Measurements from ENCODE around the gene PEBP1. TPM values are rescaled to one million over a fixed set of nuclear protein-coding genes. Genes with fewer than 3 reads are reported as not detected.

The PEBP1 gene
- total and polyA plus RNA-seq, 2 experiments from 2014 or later = 598 to 685 TPM

DNA sequence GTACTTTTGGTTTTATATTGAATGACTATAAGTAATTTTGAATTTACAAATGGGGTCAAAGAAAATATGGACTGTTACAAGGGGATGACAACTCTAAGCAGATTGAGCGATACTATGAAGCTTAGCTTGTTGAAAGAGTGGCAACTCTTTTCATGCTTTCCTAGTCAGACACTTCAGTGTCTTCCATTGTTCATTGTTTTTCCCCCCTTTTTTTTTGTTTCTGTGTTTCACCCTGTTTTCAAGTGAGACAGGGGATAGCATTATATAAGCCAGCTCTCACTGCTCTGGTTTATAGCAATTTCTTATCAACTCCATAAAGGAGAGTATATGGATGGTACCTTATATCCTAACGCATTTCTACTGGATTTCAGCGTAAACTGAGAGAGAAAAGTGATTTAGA, 24.6 kb downstream of the PEBP1 start:
- H4K20me1 ChIP-seq (ENCODE audit: insufficient read depth, poor library complexity, severe bottlenecking) = no peaks in the 10 kb centered on the region
- H3K9me3 ChIP-seq (ENCODE audit: low read depth) = no peaks in the 10 kb centered on the region
- H3K4me3 ChIP-seq = no peak overlapping the region
- H3K27ac ChIP-seq = no peak overlapping the region
- H3K79me2 ChIP-seq = no peaks in the 10 kb centered on the region
- no peaks in the 10 kb centered on the region for H3K27me3 ChIP-seq
- no peak overlapping the region for H2AFZ ChIP-seq
- 98% methylated on average over 3 of the region's 3 CpGs for WGBS (ENCODE audit: low lambda C conversion rate, missing lambda C conversion rate)
- no peaks in the 10 kb centered on the region for H3K4me1 ChIP-seq (ENCODE audit: insufficient read depth)
- H3K4me2 ChIP-seq = no peak overlapping the region
- H3K9me2 ChIP-seq (replicated peaks; ENCODE audit: insufficient read depth) = no peaks in the 10 kb centered on the region
- H3K36me3 ChIP-seq (replicated peaks; ENCODE audit: insufficient read depth, low read depth) = no peaks in the 10 kb centered on the region
- no peak for TF ChIP-seq EZH2 (IDR thresholded peaks at IDR 0.05; ENCODE audit: borderline replicate concordance)
- TF ChIP-seq, protein P1, sequence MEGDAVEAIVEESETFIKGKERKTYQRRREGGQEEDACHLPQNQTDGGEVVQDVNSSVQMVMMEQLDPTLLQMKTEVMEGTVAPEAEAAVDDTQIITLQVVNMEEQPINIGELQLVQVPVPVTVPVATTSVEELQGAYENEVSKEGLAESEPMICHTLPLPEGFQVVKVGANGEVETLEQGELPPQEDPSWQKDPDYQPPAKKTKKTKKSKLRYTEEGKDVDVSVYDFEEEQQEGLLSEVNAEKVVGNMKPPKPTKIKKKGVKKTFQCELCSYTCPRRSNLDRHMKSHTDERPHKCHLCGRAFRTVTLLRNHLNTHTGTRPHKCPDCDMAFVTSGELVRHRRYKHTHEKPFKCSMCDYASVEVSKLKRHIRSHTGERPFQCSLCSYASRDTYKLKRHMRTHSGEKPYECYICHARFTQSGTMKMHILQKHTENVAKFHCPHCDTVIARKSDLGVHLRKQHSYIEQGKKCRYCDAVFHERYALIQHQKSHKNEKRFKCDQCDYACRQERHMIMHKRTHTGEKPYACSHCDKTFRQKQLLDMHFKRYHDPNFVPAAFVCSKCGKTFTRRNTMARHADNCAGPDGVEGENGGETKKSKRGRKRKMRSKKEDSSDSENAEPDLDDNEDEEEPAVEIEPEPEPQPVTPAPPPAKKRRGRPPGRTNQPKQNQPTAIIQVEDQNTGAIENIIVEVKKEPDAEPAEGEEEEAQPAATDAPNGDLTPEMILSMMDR (IDR thresholded peaks at IDR 0.05; ENCODE audit: poor library complexity) = no peak
- no peak for TF ChIP-seq EZH2phosphoT487 (IDR thresholded peaks at IDR 0.05; ENCODE audit: low read depth, severe bottlenecking, unreplicated experiment)
- DNase-seq (ENCODE audit: low spot score) = no peak

DNA sequence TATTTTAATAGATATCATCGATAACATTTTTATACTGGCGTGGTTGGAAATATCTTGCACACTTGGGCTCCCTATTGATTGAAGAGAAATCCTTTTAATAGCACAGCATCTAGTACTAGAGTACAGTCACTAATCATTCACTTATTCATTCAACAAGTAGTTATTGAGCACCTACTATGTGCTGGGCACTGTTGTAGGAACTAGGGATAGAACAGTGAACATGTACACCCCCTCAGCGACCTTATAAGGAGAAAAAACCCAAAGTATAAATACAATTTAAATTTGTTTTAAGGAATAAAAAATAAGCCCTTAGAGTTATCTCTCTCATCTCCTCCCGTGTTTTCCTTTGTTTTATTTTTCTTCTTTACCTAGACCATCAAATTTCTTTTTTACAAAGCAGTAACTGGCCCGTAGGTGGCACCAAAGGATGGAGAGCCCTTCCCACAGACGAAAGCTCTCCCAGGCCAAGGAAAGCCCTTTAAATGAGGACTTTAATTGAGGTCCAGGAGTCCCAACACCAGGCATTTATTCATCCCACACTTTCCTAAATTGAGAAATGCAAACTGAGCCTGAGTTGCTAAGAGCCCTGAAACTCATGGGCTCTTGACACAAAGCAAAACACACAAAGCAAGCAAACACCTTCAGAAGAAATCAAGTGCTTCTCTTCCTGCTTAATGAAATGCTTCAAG, 29.0 kb downstream of the PEBP1 start:
- 38% methylated on average over 6 of the region's 6 CpGs for WGBS (ENCODE audit: low lambda C conversion rate, missing lambda C conversion rate)
- H4K20me1 ChIP-seq (ENCODE audit: insufficient read depth, poor library complexity, severe bottlenecking) = no peaks in the 10 kb centered on the region
- no peak overlapping the region for H3K4me2 ChIP-seq
- H2AFZ ChIP-seq = no peak overlapping the region
- H3K79me2 ChIP-seq = no peaks in the 10 kb centered on the region
- no peaks in the 10 kb centered on the region for H3K4me1 ChIP-seq (ENCODE audit: insufficient read depth)
- H3K9me3 ChIP-seq (ENCODE audit: low read depth) = no peaks in the 10 kb centered on the region
- TF ChIP-seq, protein P1 (IDR thresholded peaks at IDR 0.05; ENCODE audit: poor library complexity) = peak; percentile 64
- TF ChIP-seq EZH2phosphoT487 (IDR thresholded peaks at IDR 0.05; ENCODE audit: low read depth, severe bottlenecking, unreplicated experiment) = no peak
- no peaks in the 10 kb centered on the region for H3K9me2 ChIP-seq (replicated peaks; ENCODE audit: insufficient read depth)
- no peak overlapping the region for H3K4me3 ChIP-seq
- H3K36me3 ChIP-seq (replicated peaks; ENCODE audit: insufficient read depth, low read depth) = no peaks in the 10 kb centered on the region
- H3K27me3 ChIP-seq = no peaks in the 10 kb centered on the region
- no peak overlapping the region for H3K27ac ChIP-seq
- DNase-seq (ENCODE audit: low spot score) = peak; percentile 63

DNA sequence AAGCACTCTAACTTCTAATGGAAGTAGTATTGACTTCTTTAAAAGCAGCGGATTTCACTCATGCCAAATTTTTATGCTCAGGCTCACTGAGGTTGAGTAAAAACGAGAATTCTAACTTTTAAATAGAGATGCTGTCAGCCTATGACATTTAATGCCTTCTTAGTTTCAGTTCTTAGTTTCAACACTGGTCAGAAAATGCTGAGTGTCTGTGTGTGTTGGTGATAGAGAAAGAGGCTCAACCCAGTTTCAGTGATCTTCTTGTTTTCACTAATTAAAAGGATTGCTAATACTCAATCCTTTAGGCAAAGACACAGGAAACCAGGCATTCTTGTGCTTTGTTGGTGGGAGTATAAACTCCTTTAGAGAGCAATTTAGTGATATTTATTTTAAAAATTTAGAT, 31.0 kb downstream of the PEBP1 start:
- H3K27me3 ChIP-seq = no peaks in the 10 kb centered on the region
- no peak overlapping the region for H3K4me2 ChIP-seq
- H3K79me2 ChIP-seq = no peaks in the 10 kb centered on the region
- no peaks in the 10 kb centered on the region for H3K9me2 ChIP-seq (replicated peaks; ENCODE audit: insufficient read depth)
- no peaks in the 10 kb centered on the region for H3K4me1 ChIP-seq (ENCODE audit: insufficient read depth)
- H3K27ac ChIP-seq = no peak overlapping the region
- H3K4me3 ChIP-seq = no peak overlapping the region
- H2AFZ ChIP-seq = no peak overlapping the region
- no peak for DNase-seq (ENCODE audit: low spot score)
- 93% methylated on average over 2 of the region's 2 CpGs for WGBS (ENCODE audit: low lambda C conversion rate, missing lambda C conversion rate)
- no peaks in the 10 kb centered on the region for H4K20me1 ChIP-seq (ENCODE audit: insufficient read depth, poor library complexity, severe bottlenecking)
- TF ChIP-seq, protein P1 (IDR thresholded peaks at IDR 0.05; ENCODE audit: poor library complexity) = no peak
- TF ChIP-seq EZH2 (IDR thresholded peaks at IDR 0.05; ENCODE audit: borderline replicate concordance) (no peak), EZH2phosphoT487 (IDR thresholded peaks at IDR 0.05; ENCODE audit: low read depth, severe bottlenecking, unreplicated experiment) (no peak)
- no peaks in the 10 kb centered on the region for H3K9me3 ChIP-seq (ENCODE audit: low read depth)
- H3K36me3 ChIP-seq (replicated peaks; ENCODE audit: insufficient read depth, low read depth) = no peaks in the 10 kb centered on the region

All from hepatocyte (in vitro differentiated cells).